MM.1S (cell line): ENCODE results near the gene GFPT2.

Experiments
- DNase-seq: peaks from one replicate; pipeline ENCODE4 v3.0.0-alpha.2; 2015
- H2AFZ ChIP-seq: fragments of 300-600 bp; sonication (generic); 2 replicates; pipeline ENCODE4 v1.6.0; 2016; ENCODE audit warnings: antibody characterized with exemption, low read length
- H3F3A ChIP-seq: fragments of 300-600 bp; sonication (generic); 2 replicates; pipeline ENCODE4 v1.6.1; 2016; ENCODE audit warnings: mild to moderate bottlenecking, antibody characterized with exemption, low read length, moderate library complexity, mixed read lengths; ENCODE audit not compliant: insufficient read depth
- H3K27ac ChIP-seq: fragments of 300-600 bp; sonication (generic); 2 replicates; pipeline ENCODE4 v1.5.1; 2016; ENCODE audit warnings: mild to moderate bottlenecking, low read length
- H3K27me3 ChIP-seq: fragments of 300-600 bp; sonication (generic); replicated peaks from 2 replicates; pipeline ENCODE4 v1.6.0; 2016; ENCODE audit warnings: low read length; ENCODE audit not compliant: insufficient read depth
- H3K36me3 ChIP-seq: fragments of 300-600 bp; sonication (generic); replicated peaks from 2 replicates; pipeline ENCODE4 v1.6.1; 2016; ENCODE audit warnings: mild to moderate bottlenecking, low read length, mixed read lengths; ENCODE audit not compliant: insufficient read depth
- H3K4me1 ChIP-seq: fragments of 300-600 bp; sonication (generic); 2 replicates; pipeline ENCODE4 v1.6.1; 2016; ENCODE audit warnings: low read length, mixed read lengths
- H3K4me2 ChIP-seq: fragments of 300-600 bp; sonication (generic); 2 replicates; pipeline ENCODE4 v1.6.0; 2016; ENCODE audit warnings: low read depth, low read length
- H3K4me3 ChIP-seq: fragments of 300-600 bp; sonication (generic); 2 replicates; pipeline ENCODE4 v1.5.1; 2016; ENCODE audit warnings: low read length, mixed read lengths
- H3K79me2 ChIP-seq: fragments of 300-600 bp; sonication (generic); 2 replicates; pipeline ENCODE4 v1.6.1; 2016; ENCODE audit warnings: mixed run types, low read length, mixed read lengths
- H3K9ac ChIP-seq: fragments of 300-600 bp; sonication (generic); 2 replicates; pipeline ENCODE4 v1.6.1; 2016; ENCODE audit warnings: low read length, mixed read lengths
- H3K9me2 ChIP-seq: fragments of 300-600 bp; sonication (generic); replicated peaks from 2 replicates; pipeline ENCODE4 v1.6.1; 2016; ENCODE audit warnings: mild to moderate bottlenecking, low read length, mixed read lengths; ENCODE audit not compliant: insufficient read depth
- H3K9me3 ChIP-seq: fragments of 300-600 bp; sonication (generic); replicated peaks from 2 replicates; pipeline ENCODE4 v1.6.1; 2016; ENCODE audit warnings: mild to moderate bottlenecking, low read length, mixed read lengths; ENCODE audit not compliant: insufficient read depth
- H4K20me1 ChIP-seq: fragments of 300-600 bp; sonication (generic); 2 replicates; pipeline ENCODE4 v1.6.1; 2016; ENCODE audit warnings: mild to moderate bottlenecking, low read length, moderate library complexity, mixed read lengths; ENCODE audit not compliant: insufficient read depth
- EZH2 ChIP-seq: fragments of 300-600 bp; sonication (generic); optimal IDR thresholded peaks from 2 replicates; pipeline ENCODE3; 2017; ENCODE audit warnings: low read depth, mild to moderate bottlenecking, antibody characterized with exemption, low read length, mixed read lengths
- EZH2phosphoT487 ChIP-seq: fragments of 300-600 bp; sonication (generic); IDR thresholded peaks from 2 replicates; pipeline ENCODE4 v1.6.1; 2018; ENCODE audit warnings: antibody characterized with exemption, low read length
- TF ChIP-seq, protein P1 (sequence below): fragments of 300-600 bp; sonication (generic); IDR thresholded peaks from 2 replicates; pipeline ENCODE4 v1.5.1; 2016; ENCODE audit warnings: antibody characterized with exemption, low read length, mixed read lengths

GFPT2 gene

GRCh38 chr5:180281706-180282105, 71.4 kb downstream of the GFPT2 start:
- peaks cover 5% of the 10 kb centered on the region; the same call in 1 of the 2 replicates for H3K36me3 ChIP-seq
- no peaks in the 10 kb centered on the region for H3F3A ChIP-seq
- H3K9me2 ChIP-seq: no peaks in the 10 kb centered on the region
- no peaks in the 10 kb centered on the region for H3K27me3 ChIP-seq
- no peak for DNase-seq
- peaks cover 9% of the 10 kb centered on the region; the same call in 1 of the 2 replicates for H3K79me2 ChIP-seq
- no peaks in the 10 kb centered on the region for H3K4me1 ChIP-seq
- H3K4me2 ChIP-seq: no peak overlapping the region
- H3K4me3 ChIP-seq: no peak overlapping the region
- H3K27ac ChIP-seq: no peak overlapping the region
- H2AFZ ChIP-seq: no peak overlapping the region
- TF ChIP-seq, protein P1, sequence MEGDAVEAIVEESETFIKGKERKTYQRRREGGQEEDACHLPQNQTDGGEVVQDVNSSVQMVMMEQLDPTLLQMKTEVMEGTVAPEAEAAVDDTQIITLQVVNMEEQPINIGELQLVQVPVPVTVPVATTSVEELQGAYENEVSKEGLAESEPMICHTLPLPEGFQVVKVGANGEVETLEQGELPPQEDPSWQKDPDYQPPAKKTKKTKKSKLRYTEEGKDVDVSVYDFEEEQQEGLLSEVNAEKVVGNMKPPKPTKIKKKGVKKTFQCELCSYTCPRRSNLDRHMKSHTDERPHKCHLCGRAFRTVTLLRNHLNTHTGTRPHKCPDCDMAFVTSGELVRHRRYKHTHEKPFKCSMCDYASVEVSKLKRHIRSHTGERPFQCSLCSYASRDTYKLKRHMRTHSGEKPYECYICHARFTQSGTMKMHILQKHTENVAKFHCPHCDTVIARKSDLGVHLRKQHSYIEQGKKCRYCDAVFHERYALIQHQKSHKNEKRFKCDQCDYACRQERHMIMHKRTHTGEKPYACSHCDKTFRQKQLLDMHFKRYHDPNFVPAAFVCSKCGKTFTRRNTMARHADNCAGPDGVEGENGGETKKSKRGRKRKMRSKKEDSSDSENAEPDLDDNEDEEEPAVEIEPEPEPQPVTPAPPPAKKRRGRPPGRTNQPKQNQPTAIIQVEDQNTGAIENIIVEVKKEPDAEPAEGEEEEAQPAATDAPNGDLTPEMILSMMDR: no peak
- TF ChIP-seq EZH2 (no peak), EZH2phosphoT487 (no peak)
- no peak overlapping the region for H3K9ac ChIP-seq
- no peaks in the 10 kb centered on the region for H3K9me3 ChIP-seq
- H4K20me1 ChIP-seq: no peaks in the 10 kb centered on the region

DNA sequence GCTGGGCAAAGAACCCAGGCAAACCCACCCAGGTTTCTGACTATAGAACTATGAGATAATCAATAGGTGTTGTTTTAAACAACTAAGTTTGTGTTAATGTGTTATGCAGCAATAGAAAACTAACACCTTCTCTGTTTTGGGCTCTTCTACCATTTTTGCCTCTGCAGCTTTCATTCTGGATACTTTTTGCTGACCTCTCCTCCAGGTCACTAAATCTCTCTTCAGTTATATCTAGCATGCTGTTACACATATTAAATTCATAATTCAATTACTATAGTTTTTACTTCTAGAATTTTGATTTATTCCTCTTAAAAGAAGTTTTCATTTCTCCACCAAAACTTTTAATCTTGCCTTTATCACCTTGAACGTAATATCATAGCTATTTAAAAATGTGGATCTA, 78.4 kb downstream of the GFPT2 start:
- H3F3A ChIP-seq: no peaks in the 10 kb centered on the region
- H2AFZ ChIP-seq: no peak overlapping the region
- no peaks in the 10 kb centered on the region for H4K20me1 ChIP-seq
- no peaks in the 10 kb centered on the region for H3K79me2 ChIP-seq
- no peak overlapping the region for H3K9ac ChIP-seq
- no peaks in the 10 kb centered on the region for H3K4me1 ChIP-seq
- no peak for TF ChIP-seq EZH2phosphoT487
- TF ChIP-seq, protein P1: no peak
- TF ChIP-seq EZH2: no peak
- H3K4me3 ChIP-seq: no peak overlapping the region
- 0 out of 2 replicates have a peak, but pooled peaks cover 3% of the 10 kb centered on the region for H3K9me3 ChIP-seq
- H3K9me2 ChIP-seq: no peaks in the 10 kb centered on the region
- DNase-seq: no peak
- H3K4me2 ChIP-seq: no peak overlapping the region
- H3K27me3 ChIP-seq: no peaks in the 10 kb centered on the region
- no peak overlapping the region for H3K27ac ChIP-seq
- 0 out of 2 replicates have a peak, but pooled peaks cover 5% of the 10 kb centered on the region for H3K36me3 ChIP-seq

DNA sequence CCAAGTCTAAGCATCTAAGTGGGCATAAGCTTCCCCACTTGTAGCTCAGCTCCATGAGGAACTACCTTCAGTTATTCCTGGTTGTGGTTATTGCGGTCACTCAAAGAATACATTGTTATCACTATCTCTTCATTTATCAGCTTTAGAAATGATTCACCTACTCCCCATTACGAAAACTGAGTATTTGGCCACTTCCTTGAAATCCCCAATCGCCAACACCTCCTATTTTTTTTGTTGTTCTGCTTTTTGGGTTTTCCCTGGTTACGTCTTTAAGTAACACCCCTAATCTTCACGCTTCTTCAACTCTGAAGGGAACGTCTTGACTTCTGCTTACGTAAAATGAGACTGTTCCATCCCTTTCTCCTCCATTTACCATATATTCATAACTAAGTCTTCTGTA, 81.9 kb downstream of the GFPT2 start:
- H3K27ac ChIP-seq: no peak overlapping the region
- no peak overlapping the region for H2AFZ ChIP-seq
- DNase-seq: no peak
- H3K9me3 ChIP-seq: 0 out of 2 replicates have a peak, but pooled peaks cover 3% of the 10 kb centered on the region
- no peaks in the 10 kb centered on the region for H3K79me2 ChIP-seq
- no peaks in the 10 kb centered on the region for H4K20me1 ChIP-seq
- H3K9ac ChIP-seq: no peak overlapping the region
- H3K4me2 ChIP-seq: no peak overlapping the region
- H3K4me1 ChIP-seq: no peaks in the 10 kb centered on the region
- H3K27me3 ChIP-seq: no peaks in the 10 kb centered on the region
- peaks cover 4% of the 10 kb centered on the region for H3K36me3 ChIP-seq
- H3K9me2 ChIP-seq: no peaks in the 10 kb centered on the region
- no peak overlapping the region for H3K4me3 ChIP-seq
- TF ChIP-seq EZH2phosphoT487 (no peak), EZH2 (no peak)
- TF ChIP-seq, protein P1: no peak
- H3F3A ChIP-seq: no peaks in the 10 kb centered on the region
